ENCODE results near the gene TNS3.

Gene TNS3

GRCh38 chr7:47333554-47333887 lies 248.4 kb downstream of the TNS3 start:
- peaks cover 43% of the 10 kb centered on the region for H3K4me1 ChIP-seq (ENCODE audit: control insufficient read depth, insufficient read depth, low read length)
- no peak overlapping the region for H3K9ac ChIP-seq (ENCODE audit: low read depth, low read length)
- peaks cover 55% of the 10 kb centered on the region for H3K36me3 ChIP-seq (ENCODE audit: insufficient read depth, low read length)
- H3K27me3 ChIP-seq (ENCODE audit: control insufficient read depth, insufficient read depth, low read length) = no peaks in the 10 kb centered on the region
- no peak overlapping the region for H3K4me3 ChIP-seq (ENCODE audit: low read length)
- no peaks in the 10 kb centered on the region for H3K9me3 ChIP-seq (replicated peaks; ENCODE audit: low read length)
- no peak overlapping the region for H3K4me2 ChIP-seq (ENCODE audit: low read length)

GRCh38 chr7:47332681-47333553 lies 249.0 kb downstream of the TNS3 start:
- Histone ChIP-seq H3K4me3 (ENCODE audit: low read length) (no peak overlapping the region), H3K4me2 (ENCODE audit: low read length) (no peak overlapping the region), H3K9ac (ENCODE audit: low read depth, low read length) (no peak overlapping the region), H3K36me3 (ENCODE audit: insufficient read depth, low read length) (peaks cover 55% of the 10 kb centered on the region), H3K9me3 (replicated peaks; ENCODE audit: low read length) (no peaks in the 10 kb centered on the region), H3K27me3 (ENCODE audit: control insufficient read depth, insufficient read depth, low read length) (no peaks in the 10 kb centered on the region), H3K4me1 (ENCODE audit: control insufficient read depth, insufficient read depth, low read length) (peaks cover 46% of the 10 kb centered on the region)

- Histone ChIP-seq H3K9ac (ENCODE audit: low read depth, low read length) (no peak overlapping the region), H3K4me2 (ENCODE audit: low read length) (no peak overlapping the region), H3K36me3 (ENCODE audit: insufficient read depth, low read length) (peaks cover 59% of the 10 kb centered on the region), H3K9me3 (replicated peaks; ENCODE audit: low read length) (no peaks in the 10 kb centered on the region), H3K27me3 (ENCODE audit: control insufficient read depth, insufficient read depth, low read length) (no peaks in the 10 kb centered on the region), H3K4me3 (ENCODE audit: low read length) (no peak overlapping the region), H3K4me1 (ENCODE audit: control insufficient read depth, insufficient read depth, low read length) (peaks cover 46% of the 10 kb centered on the region)
Observed at GRCh38 chr7:47332213-47332612, 249.7 kb downstream of the TNS3 start.

- Histone ChIP-seq H3K27me3 (ENCODE audit: control insufficient read depth, insufficient read depth, low read length) (no peaks in the 10 kb centered on the region), H3K9ac (ENCODE audit: low read depth, low read length) (no peak overlapping the region), H3K4me1 (ENCODE audit: control insufficient read depth, insufficient read depth, low read length) (peaks cover 46% of the 10 kb centered on the region)
Observed at GRCh38 chr7:47331179-47331565, 250.7 kb downstream of the TNS3 start.

GRCh38 chr7:47330561-47331178 lies 251.2 kb downstream of the TNS3 start:
- H3K4me1 ChIP-seq (ENCODE audit: control insufficient read depth, insufficient read depth, low read length) = peaks cover 46% of the 10 kb centered on the region
- no peak overlapping the region for H3K4me3 ChIP-seq (ENCODE audit: low read length)
- no peak overlapping the region for H3K4me2 ChIP-seq (ENCODE audit: low read length)
- H3K36me3 ChIP-seq (ENCODE audit: insufficient read depth, low read length) = peaks cover 58% of the 10 kb centered on the region
- no peaks in the 10 kb centered on the region for H3K9me3 ChIP-seq (replicated peaks; ENCODE audit: low read length)
- H3K27me3 ChIP-seq (ENCODE audit: control insufficient read depth, insufficient read depth, low read length) = no peaks in the 10 kb centered on the region
- H3K9ac ChIP-seq (ENCODE audit: low read depth, low read length) = no peak overlapping the region

More at GRCh38 chr7:47331179-47331565, 250.7 kb downstream of the TNS3 start:
- no peak overlapping the region for H3K4me2 ChIP-seq (ENCODE audit: low read length)
- H3K36me3 ChIP-seq (ENCODE audit: insufficient read depth, low read length) = peaks cover 59% of the 10 kb centered on the region
- H3K4me3 ChIP-seq (ENCODE audit: low read length) = no peak overlapping the region
- H3K9me3 ChIP-seq (replicated peaks; ENCODE audit: low read length) = no peaks in the 10 kb centered on the region

- no peaks in the 10 kb centered on the region for H3K9me3 ChIP-seq (replicated peaks; ENCODE audit: low read length)
- no peak overlapping the region for H3K9ac ChIP-seq (ENCODE audit: low read depth, low read length)
- H3K4me3 ChIP-seq (ENCODE audit: low read length) = no peak overlapping the region
- H3K36me3 ChIP-seq (ENCODE audit: insufficient read depth, low read length) = peaks cover 58% of the 10 kb centered on the region
- peaks cover 46% of the 10 kb centered on the region for H3K4me1 ChIP-seq (ENCODE audit: control insufficient read depth, insufficient read depth, low read length)
- H3K4me2 ChIP-seq (ENCODE audit: low read length) = no peak overlapping the region
- H3K27me3 ChIP-seq (ENCODE audit: control insufficient read depth, insufficient read depth, low read length) = no peaks in the 10 kb centered on the region
Observed at GRCh38 chr7:47330026-47330425, 251.9 kb downstream of the TNS3 start.

- Histone ChIP-seq H3K36me3 (ENCODE audit: insufficient read depth, low read length) (peaks cover 58% of the 10 kb centered on the region), H3K4me1 (ENCODE audit: control insufficient read depth, insufficient read depth, low read length) (peaks cover 46% of the 10 kb centered on the region), H3K4me3 (ENCODE audit: low read length) (no peak overlapping the region)
Observed at GRCh38 chr7:47329320-47329926, 252.5 kb downstream of the TNS3 start.

GRCh38 chr7:47328392-47329319 lies 253.3 kb downstream of the TNS3 start:
- Histone ChIP-seq H3K9me3 (replicated peaks; ENCODE audit: low read length) (no peaks in the 10 kb centered on the region), H3K4me2 (ENCODE audit: low read length) (peak overlapping the region; percentile 77), H3K4me1 (ENCODE audit: control insufficient read depth, insufficient read depth, low read length) (peaks cover 46% of the 10 kb centered on the region), H3K36me3 (ENCODE audit: insufficient read depth, low read length) (peaks cover 51% of the 10 kb centered on the region), H3K4me3 (ENCODE audit: low read length) (peak overlapping the region; percentile 58), H3K9ac (ENCODE audit: low read depth, low read length) (peak overlapping the region; percentile 61), H3K27me3 (ENCODE audit: control insufficient read depth, insufficient read depth, low read length) (no peaks in the 10 kb centered on the region)

More at GRCh38 chr7:47329320-47329926, 252.5 kb downstream of the TNS3 start:
- no peak overlapping the region for H3K9ac ChIP-seq (ENCODE audit: low read depth, low read length)
- H3K9me3 ChIP-seq (replicated peaks; ENCODE audit: low read length) = no peaks in the 10 kb centered on the region
- H3K4me2 ChIP-seq (ENCODE audit: low read length) = no peak overlapping the region
- H3K27me3 ChIP-seq (ENCODE audit: control insufficient read depth, insufficient read depth, low read length) = no peaks in the 10 kb centered on the region

GRCh38 chr7:47327698-47328391 lies 254.1 kb downstream of the TNS3 start:
- peaks cover 51% of the 10 kb centered on the region for H3K36me3 ChIP-seq (ENCODE audit: insufficient read depth, low read length)
- peak overlapping the region; percentile 58 for H3K4me3 ChIP-seq (ENCODE audit: low read length)
- peak overlapping the region; percentile 77 for H3K4me2 ChIP-seq (ENCODE audit: low read length)
- no peaks in the 10 kb centered on the region for H3K9me3 ChIP-seq (replicated peaks; ENCODE audit: low read length)
- no peaks in the 10 kb centered on the region for H3K27me3 ChIP-seq (ENCODE audit: control insufficient read depth, insufficient read depth, low read length)
- H3K4me1 ChIP-seq (ENCODE audit: control insufficient read depth, insufficient read depth, low read length) = peaks cover 46% of the 10 kb centered on the region
- peak overlapping the region; percentile 61 for H3K9ac ChIP-seq (ENCODE audit: low read depth, low read length)

GRCh38 chr7:47327346-47327697 lies 254.6 kb downstream of the TNS3 start:
- peaks cover 54% of the 10 kb centered on the region for H3K36me3 ChIP-seq (ENCODE audit: insufficient read depth, low read length)
- peaks cover 46% of the 10 kb centered on the region for H3K4me1 ChIP-seq (ENCODE audit: control insufficient read depth, insufficient read depth, low read length)
- H3K9me3 ChIP-seq (replicated peaks; ENCODE audit: low read length) = no peaks in the 10 kb centered on the region
- no peaks in the 10 kb centered on the region for H3K27me3 ChIP-seq (ENCODE audit: control insufficient read depth, insufficient read depth, low read length)
- peak overlapping the region; percentile 58 for H3K4me3 ChIP-seq (ENCODE audit: low read length)
- peak overlapping the region; percentile 77 for H3K4me2 ChIP-seq (ENCODE audit: low read length)
- peak overlapping the region; percentile 61 for H3K9ac ChIP-seq (ENCODE audit: low read depth, low read length)

Measured in skeletal muscle satellite cell (primary cell).